HG03442 (cell line): ENCODE measurements around the gene RSPRY1.
"Not testable (repeated sequence)": the region's sequence is repeated elsewhere in the genome, so short reads cannot be mapped to it uniquely, and the experiment has no call there.

Experiments
- ATAC-seq: cut with Tn5 transposase; IDR thresholded peaks from one replicate; pipeline ENCODE4 v1.9.1; 2021; ENCODE audit warnings: mild to moderate bottlenecking, moderate library complexity; ENCODE audit not compliant: unreplicated experiment

RSPRY1 gene

DNA sequence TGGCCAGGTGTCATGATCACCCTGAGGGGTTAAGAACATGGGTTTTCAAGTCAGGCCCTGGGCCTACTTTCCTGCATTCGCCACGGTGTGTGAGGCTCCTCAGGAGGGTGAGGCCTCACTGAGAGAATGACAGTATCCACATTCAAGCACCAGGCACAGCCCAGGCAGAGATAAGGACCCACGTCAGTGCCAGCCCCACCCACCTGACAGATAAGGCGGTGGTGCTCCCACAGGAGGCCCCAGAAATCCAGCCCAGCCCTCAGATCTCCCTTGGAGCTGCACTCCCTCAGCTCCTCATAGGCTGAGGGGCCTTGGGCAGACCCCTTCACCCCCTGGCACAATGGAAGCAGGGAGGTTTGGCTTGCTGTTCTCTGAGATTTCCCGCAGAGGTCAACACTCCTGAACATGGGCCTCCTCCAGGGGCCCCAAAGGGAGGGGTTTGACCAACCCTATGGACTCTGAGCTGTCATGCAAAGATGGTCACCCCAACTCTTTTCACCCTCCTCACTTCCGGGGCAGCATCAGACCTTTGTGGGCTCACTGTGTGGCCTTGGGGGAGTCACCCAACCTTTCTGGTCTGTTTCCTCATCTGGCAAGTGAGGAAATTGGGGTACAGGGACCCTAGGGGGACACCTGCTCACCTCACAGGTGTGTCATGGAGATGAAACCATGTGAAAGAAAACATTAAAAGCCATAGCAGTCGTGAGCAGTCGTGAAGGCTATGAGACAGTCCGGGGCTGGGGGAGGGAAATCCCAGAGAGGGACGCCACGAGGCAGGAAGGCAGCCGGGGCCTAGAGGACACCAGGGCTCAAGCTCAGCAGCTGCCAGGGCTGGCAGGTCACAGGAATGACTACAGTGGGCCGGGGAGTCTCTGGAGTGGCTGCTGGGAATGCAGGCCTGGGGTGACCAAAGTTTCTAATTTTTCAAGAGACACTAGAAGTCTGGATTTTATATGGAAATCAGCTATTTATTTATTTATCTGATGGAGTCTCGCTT lies 83.0 kb downstream of the RSPRY1 start:
- no peak for ATAC-seq

DNA sequence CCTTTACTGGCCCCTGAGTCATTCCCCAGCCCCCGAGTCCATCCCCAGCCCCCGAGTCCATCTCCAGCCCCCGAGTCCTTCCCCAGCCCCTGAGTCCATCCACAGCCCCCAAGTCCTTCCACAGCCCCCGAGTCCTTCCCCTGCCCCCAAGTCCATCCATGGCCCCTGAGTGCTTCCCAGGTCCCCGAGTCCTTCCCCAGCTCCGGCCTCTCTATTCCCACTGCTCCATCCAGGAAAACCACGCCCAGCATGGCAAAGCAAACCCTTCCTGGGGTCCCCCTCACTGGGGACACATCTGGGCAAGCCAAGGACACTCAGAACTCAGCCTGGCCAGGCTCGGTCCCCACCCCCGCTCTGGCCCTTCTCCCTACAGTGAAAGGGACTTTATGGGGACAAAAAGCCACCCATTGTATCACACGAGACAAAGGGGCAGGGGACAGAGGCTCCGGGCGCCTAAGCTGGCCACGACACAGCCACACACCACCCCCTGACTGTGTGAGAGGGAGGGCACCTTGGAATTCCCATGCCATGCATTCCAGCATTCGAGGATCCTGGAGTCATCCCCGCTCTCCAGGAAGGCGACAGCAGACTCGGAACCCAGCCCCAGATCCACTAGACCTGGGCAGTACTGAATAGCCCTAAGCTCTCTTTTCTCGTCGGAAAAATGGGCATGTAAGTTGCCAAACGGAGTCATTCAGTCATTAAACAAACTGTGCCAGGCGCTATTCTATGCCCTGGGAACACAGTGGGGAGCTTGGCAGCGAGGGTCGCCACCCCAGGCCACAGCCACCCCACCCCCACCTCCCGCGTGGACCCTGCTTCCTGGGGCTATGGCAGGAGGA lies 84.3 kb downstream of the RSPRY1 start:
- no peak for ATAC-seq

DNA sequence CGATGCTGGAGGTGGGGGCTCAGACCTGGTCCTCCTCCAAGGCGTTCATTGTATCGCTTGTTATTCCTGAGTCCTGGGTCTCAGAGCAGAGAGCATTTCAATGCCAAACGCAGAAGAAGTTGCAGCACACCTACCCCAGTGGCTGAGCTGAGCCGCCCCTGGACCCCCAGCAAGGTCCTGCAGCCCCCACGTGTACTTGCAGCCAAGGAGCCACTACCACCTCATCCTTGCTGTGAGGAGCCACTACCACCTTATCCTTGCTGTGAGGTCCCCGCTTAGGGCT lies 84.9 kb downstream of the RSPRY1 start:
- ATAC-seq: no peak

DNA sequence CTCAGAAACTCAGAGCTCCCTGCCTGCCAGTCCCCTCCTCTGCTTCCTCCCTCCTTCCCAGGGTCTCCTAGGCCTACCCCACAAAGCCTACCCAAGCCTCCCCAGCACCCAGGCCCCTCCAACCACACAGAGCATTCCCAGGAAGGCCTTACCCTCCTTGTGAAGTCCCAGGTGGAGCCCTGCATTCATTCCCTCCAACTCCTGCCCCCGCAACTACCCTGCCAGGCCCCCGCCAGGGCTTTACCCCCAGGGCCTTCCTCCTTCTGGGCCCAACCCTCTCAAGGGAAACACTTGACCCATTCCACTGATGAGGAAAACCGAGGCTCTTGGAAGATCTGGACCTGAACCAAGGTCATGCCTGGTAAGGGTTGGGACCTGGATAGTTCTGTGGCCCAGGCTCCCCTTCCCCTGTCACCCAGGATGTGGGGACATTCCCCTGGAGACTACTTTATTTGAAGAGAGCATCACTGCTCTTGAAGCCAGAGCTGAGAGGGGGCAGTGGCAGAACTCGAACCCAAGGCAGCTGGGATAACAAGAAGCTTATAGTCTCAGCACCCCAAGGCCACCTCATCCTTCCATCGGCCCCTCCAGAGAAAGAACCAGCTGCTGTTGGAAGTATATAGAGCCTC lies 85.9 kb downstream of the RSPRY1 start:
- ATAC-seq: no peak

DNA sequence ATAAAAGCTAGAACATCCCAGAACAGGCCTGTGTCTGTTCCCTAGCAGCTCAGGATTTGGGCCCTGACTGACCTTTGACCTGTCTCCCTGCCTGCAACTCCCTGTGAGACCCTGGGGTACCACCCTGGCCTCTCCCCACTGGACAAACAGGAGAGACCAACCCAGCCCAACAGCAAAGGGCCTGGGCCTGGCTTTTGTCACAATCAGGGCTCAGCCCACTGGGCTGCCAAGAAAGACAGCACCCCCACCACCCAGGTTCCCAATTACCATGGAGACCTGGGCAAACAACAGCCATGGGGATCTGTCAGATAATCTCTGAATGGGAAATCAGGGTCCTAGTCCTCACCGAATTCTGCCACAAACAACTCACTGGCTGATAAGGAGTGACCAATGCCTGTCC lies 87.2 kb downstream of the RSPRY1 start:
- no peak for ATAC-seq

DNA sequence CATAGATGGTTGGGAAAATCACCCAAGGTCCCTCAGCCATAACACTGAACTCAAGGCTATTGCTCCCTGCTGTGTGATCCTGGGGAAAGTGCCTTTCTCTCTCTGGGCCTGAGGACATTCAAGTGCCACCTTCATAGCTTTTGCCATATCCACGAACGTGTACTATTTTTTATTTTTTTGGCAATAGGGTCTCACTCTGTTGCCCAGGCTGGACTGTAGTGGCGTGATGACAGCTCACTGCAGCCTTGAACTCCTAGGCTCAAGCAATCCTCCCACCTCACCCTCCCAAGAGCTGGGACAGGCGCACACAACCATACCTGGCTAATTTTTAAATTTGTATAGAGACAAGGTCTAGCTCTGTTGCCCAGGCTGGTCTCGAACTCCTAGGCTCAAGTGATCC lies 87.7 kb downstream of the RSPRY1 start:
- no peak for ATAC-seq

DNA sequence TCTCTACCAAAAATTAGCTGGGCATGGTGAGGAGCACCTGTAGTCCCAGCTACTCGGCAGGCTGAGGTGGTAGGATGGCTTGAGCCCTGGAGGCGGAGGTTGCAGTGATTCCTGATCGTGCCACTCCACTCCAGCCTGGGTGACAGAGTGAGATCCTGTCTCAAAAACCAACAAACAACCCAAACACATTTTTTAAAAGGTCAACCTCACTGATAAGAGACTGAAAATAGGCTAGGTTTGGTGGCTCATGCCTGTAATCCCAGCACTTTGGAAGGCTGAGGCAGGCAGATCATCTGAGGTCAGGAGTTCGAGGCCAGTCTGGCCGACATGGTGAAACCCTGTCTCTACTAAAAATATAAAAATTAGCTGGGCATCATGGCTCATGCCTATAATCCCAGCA lies 89.8 kb downstream of the RSPRY1 start:
- ATAC-seq: not testable (repeated sequence)

DNA sequence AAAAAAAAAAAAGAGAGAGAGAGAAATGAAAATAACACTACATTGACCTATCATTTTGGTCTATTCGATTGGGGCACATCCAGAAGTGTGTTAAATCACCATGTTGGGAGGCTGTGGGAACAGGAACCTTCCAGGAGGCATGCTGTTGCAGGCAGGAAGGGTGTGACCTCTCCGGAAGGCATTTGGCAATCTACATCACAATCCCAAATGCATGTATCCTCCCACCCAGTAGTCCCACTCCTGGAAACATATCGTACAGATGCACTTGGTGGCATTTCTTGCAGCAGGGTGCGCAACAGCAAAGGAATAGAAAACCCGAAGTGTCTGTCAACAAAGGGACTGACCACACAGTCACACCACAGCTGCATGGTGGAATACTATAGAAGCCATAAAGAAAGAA lies 90.5 kb downstream of the RSPRY1 start:
- ATAC-seq: no peak

DNA sequence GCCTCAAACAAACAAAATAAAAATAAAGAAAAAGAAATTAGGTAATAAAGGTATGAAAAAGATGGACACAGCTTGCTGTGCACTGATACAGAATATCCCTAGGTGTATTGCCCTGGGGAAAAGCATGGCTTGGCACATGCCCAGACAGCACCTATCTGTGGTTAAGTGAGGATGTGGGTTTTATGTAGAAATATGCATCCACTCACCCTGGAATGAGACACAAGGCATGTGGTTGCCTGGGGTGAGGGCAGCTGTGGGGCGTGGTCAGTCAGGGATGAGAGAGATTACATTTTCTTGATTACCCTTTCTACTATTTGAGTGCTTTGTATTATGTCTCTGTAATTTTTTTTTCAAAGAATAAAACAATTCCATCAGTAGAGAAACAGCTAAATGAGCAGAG lies 91.5 kb downstream of the RSPRY1 start:
- no peak for ATAC-seq

DNA sequence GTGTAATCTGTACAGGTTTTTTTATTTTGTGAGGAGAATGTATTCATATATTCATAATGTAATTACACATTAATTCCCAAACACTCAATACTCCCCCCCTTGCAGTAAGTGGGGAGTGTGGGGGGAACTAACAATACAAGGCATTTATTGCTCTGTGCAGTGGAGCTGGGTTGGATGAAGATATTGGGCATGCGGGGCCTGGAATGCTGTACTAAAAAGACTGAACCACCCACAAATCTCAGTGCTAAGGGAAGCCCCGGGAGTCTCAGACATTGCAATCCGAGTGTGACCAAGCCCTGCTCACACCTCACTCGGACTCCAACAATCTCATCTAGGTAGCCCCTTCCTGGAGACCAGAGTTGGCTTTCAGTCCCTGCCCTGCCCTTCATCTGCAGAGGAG lies 92.4 kb downstream of the RSPRY1 start:
- ATAC-seq: no peak

DNA sequence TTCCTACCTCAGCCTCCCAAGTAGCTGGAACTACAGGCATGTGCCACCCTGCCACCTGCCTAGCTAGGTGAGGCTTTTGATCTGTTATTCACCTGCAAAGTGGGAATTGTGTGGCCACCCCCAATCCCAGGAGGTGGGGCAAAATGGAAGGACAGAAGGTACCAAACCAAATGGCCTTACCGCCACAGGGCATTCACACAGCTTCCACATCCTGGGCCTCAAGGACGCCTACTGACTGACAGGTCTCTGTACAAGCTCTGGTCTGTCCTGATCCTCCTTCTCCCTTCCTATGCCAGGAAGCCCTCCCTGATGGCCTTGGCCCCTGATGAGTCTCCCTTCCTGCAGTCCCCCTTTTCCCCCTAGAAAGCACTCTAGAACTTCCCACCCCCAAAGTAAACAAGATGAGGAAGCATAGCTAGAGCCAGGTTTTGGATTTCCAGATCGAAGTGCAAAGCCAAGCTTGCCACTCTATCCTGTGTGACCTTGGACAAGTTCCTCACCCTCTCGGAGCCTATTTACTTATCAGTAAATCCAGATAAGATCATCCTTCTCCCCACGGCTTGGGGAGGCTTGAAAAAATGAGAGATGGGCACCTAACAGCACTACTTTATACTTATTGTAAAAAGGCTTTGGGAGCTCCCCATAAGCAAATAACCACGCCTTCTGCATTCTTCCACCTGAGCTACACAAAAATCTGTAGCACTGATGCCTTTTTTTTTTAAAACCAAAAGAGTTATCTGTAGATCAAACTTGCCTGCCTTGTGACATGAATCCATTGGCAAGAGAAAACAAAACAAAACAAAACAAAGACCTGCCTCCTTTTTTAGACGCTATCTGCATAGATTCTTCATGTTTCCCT lies 93.9 kb downstream of the RSPRY1 start:
- no peak for ATAC-seq

DNA sequence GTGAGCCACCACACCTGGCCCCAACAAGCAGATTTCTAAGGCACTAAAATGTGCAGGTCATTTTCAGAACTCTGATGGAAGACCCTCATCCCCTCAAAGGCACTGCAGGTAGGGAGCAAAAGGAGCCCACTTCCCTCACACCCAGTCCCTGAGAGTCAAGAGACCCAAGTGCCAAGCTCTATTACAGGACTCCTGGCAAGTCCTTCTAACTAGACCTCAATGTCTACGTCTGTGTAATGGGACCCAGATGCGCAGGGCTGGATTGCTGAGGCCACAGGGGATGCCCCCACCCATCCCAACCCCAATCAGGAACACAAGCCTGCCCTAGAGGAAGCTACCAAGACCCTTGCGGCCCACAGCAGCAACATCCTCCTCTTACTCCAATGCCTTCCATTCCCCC lies 95.7 kb downstream of the RSPRY1 start:
- ATAC-seq: no peak

DNA sequence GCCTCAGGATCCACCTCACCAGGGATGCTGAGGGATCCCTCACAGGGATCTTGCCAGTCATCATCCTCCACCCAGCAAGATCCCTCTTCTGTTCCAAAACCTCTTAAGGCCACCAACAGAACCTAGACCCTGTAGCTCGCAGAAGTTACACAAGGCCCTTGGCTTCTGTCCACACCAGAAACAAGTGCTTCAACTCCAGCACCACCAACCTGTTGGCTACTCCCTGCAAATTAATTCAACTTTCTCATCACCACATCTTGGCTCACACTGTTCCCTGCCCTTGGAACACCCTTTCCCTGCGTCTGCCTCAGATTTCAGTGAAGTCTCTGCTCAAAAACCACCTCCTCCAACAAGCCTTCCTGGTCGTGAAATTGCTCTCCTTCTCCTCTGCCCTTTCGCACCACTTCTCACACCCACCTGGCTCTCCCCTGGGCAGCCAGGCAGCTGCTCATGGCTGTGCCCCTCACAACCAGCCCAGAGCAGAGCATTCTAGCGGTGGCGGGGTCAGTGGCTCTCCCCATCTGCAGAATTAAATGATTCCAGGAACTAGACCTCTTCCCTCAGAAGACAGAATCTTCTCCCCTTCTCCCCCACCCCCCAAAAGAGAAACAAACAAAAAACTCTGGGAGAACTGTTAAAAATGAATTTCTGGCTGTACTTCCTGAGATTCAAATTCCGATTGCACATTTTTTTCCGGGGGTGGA lies 96.5 kb downstream of the RSPRY1 start:
- ATAC-seq: no peak

DNA sequence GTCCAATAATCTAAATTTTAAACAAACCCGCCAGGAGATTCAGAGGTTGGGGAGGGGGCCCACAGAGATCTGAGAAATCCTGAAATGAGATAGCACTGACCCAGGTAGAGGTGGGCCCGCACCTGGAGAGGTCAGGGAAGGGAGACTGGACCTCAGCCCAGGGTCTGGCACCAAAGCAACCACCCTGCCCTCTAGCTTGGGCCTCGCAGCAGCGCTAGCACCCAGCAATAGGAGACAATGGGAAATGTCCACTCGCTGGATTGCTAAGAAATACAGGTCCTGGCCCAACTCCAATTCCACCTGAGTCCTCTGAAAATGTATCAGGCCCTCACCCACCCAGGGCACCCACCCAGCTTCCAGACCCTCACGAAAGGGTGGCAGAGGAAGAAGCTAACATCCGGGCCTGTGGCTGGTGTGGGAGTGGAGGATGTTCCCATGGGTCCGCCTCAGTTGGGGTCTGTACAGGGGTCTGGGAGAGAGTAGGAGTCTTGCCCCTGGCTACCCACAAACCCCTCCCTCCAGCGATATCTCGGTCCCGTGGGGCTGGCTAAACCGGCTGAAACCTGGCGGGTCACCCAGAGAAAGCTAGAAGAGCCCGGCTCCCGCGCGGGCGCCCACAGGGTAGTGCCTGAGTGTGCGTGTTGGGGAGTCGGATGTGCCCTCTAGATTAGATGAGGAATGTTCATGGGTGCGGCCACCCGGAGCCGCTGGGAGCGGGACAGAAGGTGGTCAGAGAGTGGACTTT lies 97.3 kb downstream of the RSPRY1 start:
- ATAC-seq: no peak

DNA sequence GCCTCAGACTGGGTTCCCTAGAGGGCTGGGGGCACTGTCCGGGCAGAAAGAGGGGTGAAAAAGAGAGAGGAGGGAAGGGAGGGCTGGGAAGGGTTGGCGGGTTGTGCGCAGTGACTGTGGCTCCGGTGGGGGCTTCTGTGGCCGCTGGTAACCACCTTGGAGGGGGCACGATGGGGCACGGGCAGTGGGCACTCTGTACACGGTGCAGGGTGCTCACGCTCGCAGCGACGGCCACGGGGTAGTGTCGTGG lies 97.8 kb downstream of the RSPRY1 start:
- ATAC-seq: no peak

DNA sequence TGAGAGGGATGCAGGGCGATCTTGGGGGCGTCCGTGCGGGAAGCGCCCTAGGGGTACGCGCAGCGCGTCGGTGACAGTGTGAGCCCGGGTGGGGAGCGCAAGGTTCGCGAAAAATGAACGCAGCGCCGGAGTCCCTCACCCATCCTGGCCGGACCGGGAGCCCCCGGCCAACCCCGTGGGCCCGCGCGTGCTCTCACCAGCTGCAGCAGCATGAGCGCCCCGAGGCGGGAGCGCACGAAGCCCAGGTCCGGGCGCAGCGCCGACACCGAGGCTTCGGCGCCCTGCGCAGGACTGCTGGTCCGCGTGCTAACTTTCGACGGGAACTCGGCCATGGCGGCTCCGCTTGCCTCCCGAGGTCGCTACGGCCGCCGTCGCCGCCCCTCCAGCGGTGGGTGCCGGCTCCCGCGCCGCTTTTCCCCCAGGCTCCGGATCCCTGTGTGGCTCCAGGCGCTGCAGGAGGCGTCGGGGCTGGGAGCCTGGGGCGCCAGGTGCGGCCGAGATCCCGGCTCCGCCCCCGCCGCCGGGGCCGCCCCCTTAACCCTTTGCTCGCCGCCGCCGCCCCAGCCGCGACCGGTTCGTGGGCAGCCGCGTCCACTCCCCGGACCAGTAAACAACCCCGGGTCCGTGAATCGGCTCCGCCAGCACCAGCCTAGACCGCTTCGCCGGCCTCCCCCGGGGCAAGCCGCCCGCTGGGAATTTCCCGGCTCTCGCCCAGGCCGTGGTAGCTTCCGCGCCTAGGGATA lies 98.3 kb downstream of the RSPRY1 start, which contains the start of gene PLLP:
TSS of gene PLLP (minus strand) at position 464 of the 743 bp plus-strand sequence. CDS start at position 332, 132 bp downstream.
- no peak for ATAC-seq

DNA sequence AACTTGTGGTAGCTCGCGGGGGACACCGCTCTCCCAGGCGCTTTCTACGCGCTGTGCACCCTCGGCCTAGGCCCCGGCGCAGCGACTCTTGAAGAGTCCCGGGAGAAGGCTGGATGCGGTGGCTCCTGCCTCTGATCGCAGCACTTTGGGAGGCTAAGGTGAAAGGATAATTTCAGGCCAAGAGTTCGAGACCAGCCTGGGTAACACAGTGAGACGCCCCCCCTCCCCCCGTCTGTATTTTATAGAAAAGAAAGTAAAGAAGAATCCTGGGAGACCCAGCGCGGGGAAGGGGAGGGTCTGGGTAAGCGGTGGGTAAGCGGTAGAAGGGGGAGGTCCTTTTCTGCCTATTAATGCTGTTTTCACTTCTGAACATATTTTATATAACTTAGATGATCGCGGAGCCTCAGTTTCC lies 98.8 kb downstream of the RSPRY1 start:
- no peak for ATAC-seq

DNA sequence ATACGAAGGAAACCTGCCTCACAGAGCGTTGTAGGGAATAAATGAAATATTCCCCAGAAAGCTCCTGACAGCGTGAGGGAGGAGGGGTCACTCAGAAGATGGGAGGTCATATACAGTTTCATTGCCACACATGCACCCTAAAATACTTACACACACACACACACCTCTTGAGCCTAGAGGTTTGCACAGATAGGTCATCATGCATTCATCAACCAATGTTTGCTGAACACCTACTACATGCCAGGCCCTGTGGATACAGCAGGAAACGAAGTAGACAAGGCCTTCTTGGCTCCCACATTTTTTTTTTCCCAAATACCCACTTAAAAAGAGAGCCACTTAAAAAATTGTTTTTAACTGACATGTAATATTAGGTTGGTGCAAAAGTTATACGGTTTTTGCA lies 99.2 kb downstream of the RSPRY1 start:
- no peak for ATAC-seq
